ENCODE data around the gene PIP5K1C.

GRCh38 chr19:3682286-3682685 is 18.0 kb downstream of the PIP5K1C start:
- no peak for TF ChIP-seq CTCF (IDR thresholded peaks at IDR 0.05)
- no peak for TF ChIP-seq POLR2AphosphoS5 (IDR thresholded peaks at IDR 0.05)

Measured in breast epithelium (tissue), 3 donors.